ENCODE data around the gene ASF1B. TPM values are rescaled to one million over a fixed set of nuclear protein-coding genes. Genes with fewer than 3 reads are reported as not detected.

ASF1B gene
- total RNA-seq, 1 donor from 2014 or later, result 16.4 TPM

GRCh38 chr19:14091813-14092462, 44.5 kb downstream of the ASF1B start:
- peaks cover 15% of the 10 kb centered on the region for H3K4me1 ChIP-seq
- peak overlapping the region; percentile 70 for H3K4me3 ChIP-seq
- Mint-ChIP-seq H3K36me3 (peaks cover 30% of the 10 kb centered on the region), H3K4me1 (peaks cover 16% of the 10 kb centered on the region), H3K9me3 (peaks cover 17% of the 10 kb centered on the region), H3K27ac (peak overlapping the region; percentile 29), H3K27me3 (ENCODE audit: insufficient read depth, low read depth) (peaks cover 10% of the 10 kb centered on the region), H3K4me3 (peak overlapping the region; percentile 98)
- H3K79me2 ChIP-seq (ENCODE audit: low read depth), result no peaks in the 10 kb centered on the region
- peak overlapping the region; percentile 54 for H2AFZ ChIP-seq (replicated peaks)
- H3K36me3 ChIP-seq, result no peaks in the 10 kb centered on the region
- TF ChIP-seq CTCF (IDR thresholded peaks at IDR 0.05) (peak; percentile 35), EZH2 (IDR thresholded peaks at IDR 0.05) (no peak), EZH2phosphoT487 (IDR thresholded peaks at IDR 0.05) (no peak)
- no peak overlapping the region for H3K27ac ChIP-seq
- peak; percentile 47 for DNase-seq (ENCODE audit: low spot score)
- H3K9me3 ChIP-seq (ENCODE audit: low read depth), result peaks cover 7% of the 10 kb centered on the region
- no peak overlapping the region for H3K9ac ChIP-seq
- peaks cover 20% of the 10 kb centered on the region for H4K20me1 ChIP-seq (ENCODE audit: low read depth)
- peak overlapping the region; percentile 93 for H3K4me2 ChIP-seq
- peaks cover 39% of the 10 kb centered on the region for H3F3A ChIP-seq (ENCODE audit: low read depth)
- peaks cover 29% of the 10 kb centered on the region for H3K27me3 ChIP-seq

GRCh38 chr19:14091081-14091812, 45.1 kb downstream of the ASF1B start:
- Mint-ChIP-seq H3K4me3 (peak overlapping the region; percentile 98), H3K36me3 (peaks cover 27% of the 10 kb centered on the region), H3K27ac (peak overlapping the region; percentile 87), H3K9me3 (peaks cover 17% of the 10 kb centered on the region), H3K27me3 (ENCODE audit: insufficient read depth, low read depth) (peaks cover 9% of the 10 kb centered on the region), H3K4me1 (peaks cover 16% of the 10 kb centered on the region)
- H3K4me1 ChIP-seq, result peaks cover 15% of the 10 kb centered on the region
- H3K27ac ChIP-seq, result no peak overlapping the region
- peaks cover 36% of the 10 kb centered on the region for H3K27me3 ChIP-seq
- TF ChIP-seq EZH2 (IDR thresholded peaks at IDR 0.05) (no peak), EZH2phosphoT487 (IDR thresholded peaks at IDR 0.05) (no peak), CTCF (IDR thresholded peaks at IDR 0.05) (peak; percentile 22)
- H3K9ac ChIP-seq, result no peak overlapping the region
- peaks cover 20% of the 10 kb centered on the region for H4K20me1 ChIP-seq (ENCODE audit: low read depth)
- H3K4me2 ChIP-seq, result peak overlapping the region; percentile 93
- H3K9me3 ChIP-seq (ENCODE audit: low read depth), result peaks cover 7% of the 10 kb centered on the region
- H2AFZ ChIP-seq (replicated peaks), result peak overlapping the region; percentile 54
- peak overlapping the region; percentile 70 for H3K4me3 ChIP-seq
- no peak for DNase-seq (ENCODE audit: low spot score)
- H3K79me2 ChIP-seq (ENCODE audit: low read depth), result no peaks in the 10 kb centered on the region
- peaks cover 46% of the 10 kb centered on the region for H3F3A ChIP-seq (ENCODE audit: low read depth)
- H3K36me3 ChIP-seq, result no peaks in the 10 kb centered on the region

- Mint-ChIP-seq H3K27ac (peak within 1 kb of the TSS; percentile 87), H3K27me3 (ENCODE audit: insufficient read depth, low read depth) (peaks cover 9% of the 10 kb centered on the region), H3K4me1 (peaks cover 16% of the 10 kb centered on the region), H3K9me3 (peaks cover 17% of the 10 kb centered on the region), H3K4me3 (peak within 1 kb of the TSS; percentile 98), H3K36me3 (peaks cover 27% of the 10 kb centered on the region)
- Histone ChIP-seq H3K36me3 (no peaks in the 10 kb centered on the region), H3K4me1 (peaks cover 15% of the 10 kb centered on the region), H3K9me3 (ENCODE audit: low read depth) (peaks cover 7% of the 10 kb centered on the region), H4K20me1 (ENCODE audit: low read depth) (peaks cover 20% of the 10 kb centered on the region), H3K79me2 (ENCODE audit: low read depth) (no peaks in the 10 kb centered on the region), H3F3A (ENCODE audit: low read depth) (peaks cover 53% of the 10 kb centered on the region), H2AFZ (replicated peaks) (peak within 1 kb of the TSS; percentile 54), H3K4me3 (peak within 1 kb of the TSS; percentile 70), H3K27ac (no peak within 1 kb of the TSS), H3K9ac (no peak within 1 kb of the TSS), H3K27me3 (peaks cover 42% of the 10 kb centered on the region), H3K4me2 (peak within 1 kb of the TSS; percentile 93)
- peak; percentile 95 for DNase-seq (ENCODE audit: low spot score)
- TF ChIP-seq EZH2 (IDR thresholded peaks at IDR 0.05), result no peak
- TF ChIP-seq CTCF (IDR thresholded peaks at IDR 0.05), result no peak
- TF ChIP-seq EZH2phosphoT487 (IDR thresholded peaks at IDR 0.05), result no peak
Measured at GRCh38 chr19:14090509-14091080, 45.8 kb downstream of the ASF1B start, which contains the start of gene SAMD1. SAMD1 (minus strand) TSS chr19:14090751.
